NAMALWA (cell line): Measurements from ENCODE around the gene MYL10.

Experiments
- DNase-seq: peaks from one replicate; pipeline ENCODE4 v3.0.0-alpha.2; 2015; ENCODE audit warnings: low spot score

MYL10 gene

DNA sequence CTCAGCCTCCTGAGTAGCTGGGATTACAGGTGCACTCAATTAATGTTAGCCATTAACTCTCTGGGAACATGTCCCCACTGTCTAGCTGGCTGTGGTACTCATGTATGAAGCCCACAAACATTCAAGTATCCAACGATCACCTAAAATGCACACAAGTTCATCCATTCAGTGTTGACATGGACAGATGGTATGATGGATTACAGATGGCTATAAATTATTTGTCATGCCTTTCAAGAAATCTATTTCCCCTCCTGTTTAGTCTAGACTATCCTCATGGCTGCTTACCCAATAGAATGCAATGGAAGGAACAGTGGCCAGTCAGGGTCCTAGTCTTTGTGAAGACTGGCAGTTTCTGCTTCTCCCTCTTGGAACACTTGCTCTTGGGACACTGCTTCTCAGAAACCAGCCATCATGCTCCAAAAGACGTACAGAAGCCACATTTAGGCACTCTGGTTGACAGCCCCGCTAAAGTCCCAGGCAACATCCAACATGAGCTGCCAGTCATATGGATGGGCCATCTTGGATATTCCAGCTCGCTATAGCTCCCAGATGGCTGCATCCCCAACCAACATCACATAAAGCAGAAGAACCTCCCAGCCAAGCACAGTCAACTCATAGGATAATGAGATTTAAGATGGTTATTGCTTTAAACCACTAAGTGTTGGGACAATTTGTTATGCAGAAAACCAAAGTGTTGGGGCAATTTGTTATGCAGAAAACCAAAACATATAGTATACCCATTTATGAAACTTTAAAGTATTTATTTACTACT lies 33.1 kb downstream of the MYL10 start:
- DNase-seq, result no peak

- DNase-seq, result no peak
Observed at GRCh38 chr7:101595246-101595645, 33.9 kb downstream of the MYL10 start.

GRCh38 chr7:101594790-101595189 lies 34.3 kb downstream of the MYL10 start:
- no peak for DNase-seq

DNA sequence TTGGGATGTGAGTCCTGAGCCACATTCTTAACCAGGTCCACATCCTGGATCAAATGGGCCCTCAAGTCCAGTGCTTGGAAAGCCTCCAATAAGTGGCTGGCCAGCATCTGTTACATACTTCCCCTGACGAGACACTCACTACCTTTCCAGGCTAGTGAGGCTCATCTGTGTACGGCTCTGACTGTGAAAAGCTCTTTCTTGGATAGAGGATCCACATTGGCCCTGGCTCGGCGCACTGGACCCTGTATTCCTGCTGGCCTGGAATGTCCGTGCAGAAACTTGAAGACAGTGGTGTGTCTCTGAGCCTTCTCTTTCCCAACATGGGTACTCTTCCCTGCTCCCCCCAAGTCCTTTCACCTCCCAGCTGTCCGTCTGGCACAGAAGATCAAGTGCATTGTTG lies 35.5 kb downstream of the MYL10 start:
- no peak for DNase-seq

- DNase-seq, result no peak
Observed at GRCh38 chr7:101591504-101591903, 37.6 kb downstream of the MYL10 start.

DNA sequence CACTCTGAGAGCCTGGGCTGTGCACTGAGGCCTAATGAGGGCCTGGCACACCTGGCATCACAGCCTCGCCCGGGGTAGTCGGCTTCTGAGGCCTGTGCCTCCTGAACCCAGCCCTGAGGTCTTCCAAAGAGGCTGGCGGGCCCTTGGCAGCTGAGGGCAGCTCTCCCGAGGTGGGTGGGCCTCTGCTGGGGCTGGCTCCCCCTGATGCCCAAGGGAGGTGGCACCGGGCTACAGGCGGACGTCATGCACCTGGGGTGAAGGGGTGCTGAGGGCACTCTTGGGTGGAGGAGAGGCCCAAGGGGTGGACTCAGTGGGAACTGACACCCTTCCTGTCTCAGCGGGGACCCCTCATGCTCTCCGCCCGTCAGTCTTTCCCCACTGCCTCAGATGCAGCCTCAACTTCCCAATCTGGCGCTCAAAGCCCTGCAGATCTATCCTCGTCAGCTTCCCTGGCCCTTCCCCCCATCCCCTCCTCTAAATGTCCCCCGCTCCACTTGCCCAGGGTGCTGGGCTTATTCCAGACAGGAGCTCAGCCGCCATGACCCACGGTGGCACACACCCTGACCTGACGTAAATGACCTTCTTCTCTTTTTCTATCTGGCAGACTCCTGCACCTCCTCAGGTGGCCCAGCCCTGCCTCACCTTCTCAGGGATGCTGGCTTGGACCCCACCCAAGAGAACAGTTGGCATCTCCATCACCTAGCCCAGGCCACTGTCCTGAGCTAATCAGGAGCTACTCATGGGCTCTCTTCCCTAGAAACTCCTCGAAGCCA lies 38.2 kb downstream of the MYL10 start:
- no peak for DNase-seq

- DNase-seq, result no peak
Observed at GRCh38 chr7:101589976-101590662, 39.0 kb downstream of the MYL10 start.

- DNase-seq, result no peak
Observed at GRCh38 chr7:101589052-101589451, 40.0 kb downstream of the MYL10 start.

- no peak for DNase-seq
Observed at GRCh38 chr7:101588131-101588935, 40.8 kb downstream of the MYL10 start.

GRCh38 chr7:101586906-101587677 lies 42.0 kb downstream of the MYL10 start:
- DNase-seq, result peak; percentile 35

DNA sequence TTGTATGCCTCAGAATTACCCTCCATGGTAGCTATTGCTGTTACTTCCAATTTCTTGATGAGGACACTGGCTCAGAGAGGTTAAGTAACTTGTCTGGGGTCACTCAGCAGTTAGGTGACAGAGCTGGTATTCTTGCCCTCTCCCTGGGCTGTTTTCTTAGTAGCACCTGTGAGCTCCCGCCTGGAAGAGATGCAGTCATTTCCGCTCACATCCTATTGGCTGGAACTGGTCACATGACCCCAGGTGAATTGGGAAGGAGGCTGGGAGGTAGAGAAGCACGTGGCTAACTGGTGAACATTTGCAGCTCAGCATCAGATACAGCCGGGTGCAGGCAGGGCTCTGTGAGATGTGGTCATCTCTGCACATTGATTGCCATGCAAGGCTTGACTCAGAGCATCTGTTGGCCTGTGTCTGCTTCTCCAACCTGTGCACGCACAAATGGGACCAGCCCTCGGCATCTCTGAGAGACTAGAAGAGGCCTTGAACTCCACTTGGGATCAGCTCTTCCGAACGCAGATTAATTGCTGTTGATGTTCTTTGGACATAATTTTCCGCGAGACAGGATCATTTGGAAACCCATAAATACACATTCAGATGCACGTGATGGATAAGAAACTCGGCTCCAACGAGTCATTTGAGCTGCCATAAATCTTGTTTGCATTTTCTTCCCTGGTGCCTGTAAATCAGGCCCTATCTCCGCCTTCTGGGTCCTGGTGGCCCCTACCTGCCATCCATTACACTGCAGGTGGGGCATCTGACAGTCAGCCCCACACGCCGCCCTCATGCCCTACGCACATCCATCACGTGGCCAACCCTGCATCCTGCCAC lies 42.8 kb downstream of the MYL10 start:
- no peak for DNase-seq

DNA sequence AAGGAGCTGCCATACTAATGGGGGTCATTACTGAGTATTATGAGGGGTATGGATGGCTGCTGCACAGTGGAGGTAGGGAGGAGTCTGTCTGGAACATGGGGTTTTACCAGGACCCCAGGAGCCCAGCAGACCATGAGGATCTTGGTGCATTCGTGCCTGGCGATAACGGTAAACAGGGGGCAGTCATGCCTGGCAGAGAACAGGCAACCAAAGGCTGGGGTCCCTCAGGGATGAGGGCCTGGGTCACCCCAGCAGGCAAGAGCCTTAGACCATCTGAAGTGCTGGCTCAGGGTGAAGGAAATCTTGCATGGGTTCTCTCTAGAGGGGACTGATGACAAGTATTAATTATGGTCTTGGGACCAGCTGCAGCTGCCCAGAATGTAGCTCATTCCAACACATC lies 46.1 kb downstream of the MYL10 start:
- no peak for DNase-seq

DNA sequence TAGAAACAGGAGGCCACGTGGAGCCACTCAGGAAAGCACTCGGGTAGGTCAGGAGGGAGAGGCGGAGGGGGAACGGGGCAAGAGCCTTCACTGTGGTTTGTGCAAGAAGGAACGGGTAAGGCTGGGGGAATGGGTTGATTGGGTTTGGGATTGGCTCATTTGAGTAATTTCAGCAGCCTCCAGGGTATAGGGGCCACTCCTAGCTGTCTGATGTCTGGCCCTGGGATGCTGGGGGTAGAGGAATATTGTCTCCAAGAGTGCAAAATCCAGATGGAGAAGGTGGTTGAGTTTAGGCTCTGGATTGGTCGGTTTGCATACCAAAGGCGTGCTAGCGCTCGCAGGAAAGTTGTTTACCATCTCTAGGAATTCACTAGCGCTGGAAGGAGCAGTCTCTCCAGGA lies 47.2 kb downstream of the MYL10 start:
- DNase-seq, result no peak

- no peak for DNase-seq
Observed at GRCh38 chr7:101580596-101580995, 48.5 kb downstream of the MYL10 start.

GRCh38 chr7:101578552-101578951 lies 50.5 kb downstream of the MYL10 start:
- DNase-seq, result no peak

DNA sequence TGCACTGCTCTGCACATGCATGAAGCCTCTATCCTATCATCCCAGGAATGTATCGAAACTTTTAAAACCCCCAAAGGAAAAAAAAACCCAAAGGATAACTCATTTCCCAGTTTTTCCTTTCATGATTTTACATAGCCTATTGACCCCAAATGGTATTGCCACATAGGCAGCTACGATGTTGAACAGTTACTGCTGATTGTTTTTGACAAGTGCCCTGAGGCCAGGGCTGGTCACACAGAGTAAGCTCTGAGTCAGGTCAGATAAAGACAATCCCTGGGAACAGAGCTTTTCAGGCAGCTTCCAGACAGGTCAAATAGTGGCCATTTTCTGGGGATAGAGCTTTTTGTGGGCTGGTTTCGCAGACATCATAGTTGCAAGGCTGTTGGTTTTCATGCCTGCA lies 52.1 kb downstream of the MYL10 start:
- no peak for DNase-seq

DNA sequence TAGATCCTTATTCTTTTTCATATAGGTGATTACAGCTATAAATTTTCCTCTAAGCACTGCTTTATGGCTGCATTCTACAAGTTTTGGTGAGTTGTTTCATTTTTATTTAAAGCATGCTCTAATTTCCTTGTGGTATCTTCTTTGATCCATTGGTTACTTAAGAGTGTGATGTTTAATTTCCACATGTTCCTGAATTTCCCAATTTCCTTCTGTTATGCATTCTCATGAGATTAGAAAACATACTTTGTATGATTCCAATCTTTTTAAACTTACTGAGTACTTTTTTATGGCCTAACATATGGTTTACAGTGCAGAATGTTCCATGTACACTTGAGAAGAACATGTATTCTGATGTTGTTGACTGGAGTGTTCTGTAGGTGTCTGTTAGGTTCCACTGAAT lies 53.4 kb downstream of the MYL10 start:
- DNase-seq, result no peak

DNA sequence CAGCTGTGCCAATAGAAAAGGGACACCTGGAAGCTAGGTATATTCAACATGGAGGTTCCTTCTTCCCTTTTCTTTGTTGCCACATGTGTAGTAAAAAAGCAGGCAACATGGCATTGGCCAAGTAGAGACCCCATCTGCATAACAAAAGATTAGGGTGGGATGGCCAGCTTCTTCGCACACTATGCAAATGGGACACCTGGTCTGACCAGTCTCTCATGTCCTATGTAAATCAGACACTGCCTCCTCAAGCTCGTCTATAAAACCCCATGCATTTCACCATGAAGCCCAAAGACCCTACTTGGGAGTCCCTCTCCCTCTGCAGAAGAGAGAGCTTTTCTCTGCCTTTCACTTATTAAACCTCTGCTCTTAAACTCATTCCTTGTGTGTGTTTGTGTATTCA lies 53.9 kb downstream of the MYL10 start:
- DNase-seq, result peak; percentile 45

DNA sequence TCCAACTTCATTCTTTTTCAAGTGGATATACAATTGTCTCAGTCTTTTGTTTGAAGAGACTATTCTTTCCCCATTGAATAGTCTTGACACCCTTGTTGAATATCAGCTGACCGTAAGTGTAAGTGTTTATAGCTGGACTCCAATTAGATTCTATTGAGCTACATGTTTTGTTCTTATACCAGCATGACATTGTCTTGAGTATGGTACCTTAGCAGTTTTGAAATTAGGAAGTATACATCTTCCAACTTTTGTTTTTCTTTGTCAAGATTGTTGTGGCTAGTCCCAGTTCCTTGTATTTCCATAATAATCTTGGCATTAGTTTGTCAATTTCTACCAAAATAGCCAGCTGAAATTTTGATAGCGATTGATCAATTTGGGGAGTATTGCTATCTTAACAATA lies 56.9 kb downstream of the MYL10 start:
- DNase-seq, result no peak

GRCh38 chr7:101567230-101567629 lies 61.9 kb downstream of the MYL10 start:
- DNase-seq, result no peak
